Neural crest cell (in vitro differentiated cells): ENCODE data around the gene ARMC5. TPM values are rescaled to one million over a fixed set of nuclear protein-coding genes. Genes with fewer than 3 reads are reported as not detected.

Experiments
- DNase-seq: peaks from one replicate; pipeline ENCODE4 v3.0.0; 2021; ENCODE audit warnings: low read depth, mixed read lengths, low spot score
- H3K27ac Mint-ChIP-seq: one replicate; pipeline ENCODE4 v1.8.0; 2021; ENCODE audit warnings: mild to moderate bottlenecking, mixed read lengths; ENCODE audit not compliant: unreplicated experiment
- H3K27me3 Mint-ChIP-seq: 2 replicates; pipeline ENCODE4 v1.8.0; 2021; ENCODE audit warnings: low read depth, mild to moderate bottlenecking, mixed read lengths
- H3K36me3 Mint-ChIP-seq: 2 replicates; pipeline ENCODE4 v1.8.0; 2021; ENCODE audit warnings: low read depth, mild to moderate bottlenecking, mixed read lengths
- H3K4me1 Mint-ChIP-seq: 2 replicates; pipeline ENCODE4 v1.8.0; 2021; ENCODE audit warnings: mixed read lengths
- H3K4me3 Mint-ChIP-seq: one replicate; pipeline ENCODE4 v1.8.0; 2021; ENCODE audit warnings: mild to moderate bottlenecking, mixed read lengths
- H3K9me3 Mint-ChIP-seq: 2 replicates; pipeline ENCODE4 v1.8.0; 2021; ENCODE audit warnings: mixed read lengths
- total RNA-seq: library from RNA; stranded (reverse); gene quantifications from 2 replicates; pipeline ENCODE4 v1.2.1, GENCODE V29; 2021
- TF ChIP-seq, protein P1 (sequence below): fragments of 200-600 bp; sonication (generic); conservative IDR thresholded peaks from 2 replicates; pipeline ENCODE4 v1.5.0; 2021; ENCODE audit warnings: antibody characterized with exemption, mild to moderate bottlenecking

ARMC5 gene
- total RNA-seq, 1 donor from 2014 or later = 12.3 TPM

DNA sequence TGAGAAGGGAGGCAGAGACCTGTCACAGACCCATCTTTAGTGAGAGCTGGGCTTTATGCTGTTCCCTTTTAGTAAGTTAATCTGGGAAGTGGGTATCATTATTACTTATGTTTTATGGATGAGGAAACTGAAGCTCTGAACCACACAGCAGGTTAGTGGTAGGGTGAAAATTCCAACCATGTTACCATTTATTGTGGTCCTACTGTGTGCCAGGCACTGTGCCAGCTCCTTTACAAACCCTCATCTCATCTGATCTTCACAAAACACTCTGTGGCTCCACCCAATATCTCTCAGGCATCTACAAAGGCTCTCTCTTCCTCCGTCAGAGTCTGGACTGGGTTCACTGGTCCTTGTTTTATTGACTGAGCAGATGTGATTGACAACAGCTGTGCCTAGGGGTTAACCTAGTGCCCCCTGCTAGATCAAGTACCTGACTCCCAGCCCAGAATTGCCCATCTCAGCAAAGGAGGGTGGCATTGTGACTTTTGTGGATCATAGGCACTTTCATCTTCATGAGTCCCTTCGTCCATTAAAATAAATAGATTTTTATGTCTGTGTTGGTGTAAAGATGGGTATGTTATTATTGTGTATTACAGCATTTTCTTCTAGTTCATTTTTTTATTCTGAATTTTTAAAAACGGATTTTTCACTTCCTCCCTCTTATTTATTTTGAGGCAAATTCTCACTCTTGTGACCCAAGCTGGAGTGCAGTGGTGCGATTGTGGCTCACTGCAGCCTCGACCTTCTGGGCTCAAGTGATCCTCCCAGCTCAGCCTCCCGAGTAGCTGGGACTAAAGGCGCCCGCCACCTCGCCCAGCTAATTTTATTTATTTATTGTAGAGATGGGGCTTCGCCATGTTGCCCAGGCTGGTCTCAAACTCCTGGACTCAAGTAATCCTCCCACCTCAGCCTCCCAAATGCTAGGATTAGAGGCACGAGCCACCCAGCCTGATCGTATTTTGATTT, 15.8 kb downstream of the ARMC5 start:
- H3K9me3 Mint-ChIP-seq = no peaks in the 10 kb centered on the region
- TF ChIP-seq, protein P1, sequence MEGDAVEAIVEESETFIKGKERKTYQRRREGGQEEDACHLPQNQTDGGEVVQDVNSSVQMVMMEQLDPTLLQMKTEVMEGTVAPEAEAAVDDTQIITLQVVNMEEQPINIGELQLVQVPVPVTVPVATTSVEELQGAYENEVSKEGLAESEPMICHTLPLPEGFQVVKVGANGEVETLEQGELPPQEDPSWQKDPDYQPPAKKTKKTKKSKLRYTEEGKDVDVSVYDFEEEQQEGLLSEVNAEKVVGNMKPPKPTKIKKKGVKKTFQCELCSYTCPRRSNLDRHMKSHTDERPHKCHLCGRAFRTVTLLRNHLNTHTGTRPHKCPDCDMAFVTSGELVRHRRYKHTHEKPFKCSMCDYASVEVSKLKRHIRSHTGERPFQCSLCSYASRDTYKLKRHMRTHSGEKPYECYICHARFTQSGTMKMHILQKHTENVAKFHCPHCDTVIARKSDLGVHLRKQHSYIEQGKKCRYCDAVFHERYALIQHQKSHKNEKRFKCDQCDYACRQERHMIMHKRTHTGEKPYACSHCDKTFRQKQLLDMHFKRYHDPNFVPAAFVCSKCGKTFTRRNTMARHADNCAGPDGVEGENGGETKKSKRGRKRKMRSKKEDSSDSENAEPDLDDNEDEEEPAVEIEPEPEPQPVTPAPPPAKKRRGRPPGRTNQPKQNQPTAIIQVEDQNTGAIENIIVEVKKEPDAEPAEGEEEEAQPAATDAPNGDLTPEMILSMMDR = no peak
- DNase-seq = no peak
- no peaks in the 10 kb centered on the region for H3K36me3 Mint-ChIP-seq
- peaks cover 29% of the 10 kb centered on the region for H3K4me1 Mint-ChIP-seq
- H3K27ac Mint-ChIP-seq = no peak overlapping the region
- peaks cover 84% of the 10 kb centered on the region for H3K27me3 Mint-ChIP-seq
- H3K4me3 Mint-ChIP-seq = peak overlapping the region; percentile 77

DNA sequence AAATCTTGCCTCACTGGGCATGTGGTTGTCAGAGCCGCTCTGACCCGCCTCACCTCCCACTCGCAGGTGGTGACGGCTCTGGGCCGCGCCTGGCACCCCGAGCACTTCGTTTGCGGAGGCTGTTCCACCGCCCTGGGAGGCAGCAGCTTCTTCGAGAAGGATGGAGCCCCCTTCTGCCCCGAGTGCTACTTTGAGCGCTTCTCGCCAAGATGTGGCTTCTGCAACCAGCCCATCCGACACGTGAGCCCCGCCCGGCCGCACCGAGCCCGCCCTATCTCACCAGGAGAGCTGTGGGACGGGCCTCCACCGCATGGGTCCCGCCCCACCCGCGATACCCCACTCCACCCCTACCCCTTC, 16.6 kb downstream of the ARMC5 start:
- H3K4me3 Mint-ChIP-seq = peak overlapping the region; percentile 77
- DNase-seq = no peak
- H3K4me1 Mint-ChIP-seq = peaks cover 29% of the 10 kb centered on the region
- no peaks in the 10 kb centered on the region for H3K9me3 Mint-ChIP-seq
- no peaks in the 10 kb centered on the region for H3K36me3 Mint-ChIP-seq
- H3K27ac Mint-ChIP-seq = no peak overlapping the region
- peaks cover 92% of the 10 kb centered on the region for H3K27me3 Mint-ChIP-seq
- TF ChIP-seq, protein P1 = no peak

DNA sequence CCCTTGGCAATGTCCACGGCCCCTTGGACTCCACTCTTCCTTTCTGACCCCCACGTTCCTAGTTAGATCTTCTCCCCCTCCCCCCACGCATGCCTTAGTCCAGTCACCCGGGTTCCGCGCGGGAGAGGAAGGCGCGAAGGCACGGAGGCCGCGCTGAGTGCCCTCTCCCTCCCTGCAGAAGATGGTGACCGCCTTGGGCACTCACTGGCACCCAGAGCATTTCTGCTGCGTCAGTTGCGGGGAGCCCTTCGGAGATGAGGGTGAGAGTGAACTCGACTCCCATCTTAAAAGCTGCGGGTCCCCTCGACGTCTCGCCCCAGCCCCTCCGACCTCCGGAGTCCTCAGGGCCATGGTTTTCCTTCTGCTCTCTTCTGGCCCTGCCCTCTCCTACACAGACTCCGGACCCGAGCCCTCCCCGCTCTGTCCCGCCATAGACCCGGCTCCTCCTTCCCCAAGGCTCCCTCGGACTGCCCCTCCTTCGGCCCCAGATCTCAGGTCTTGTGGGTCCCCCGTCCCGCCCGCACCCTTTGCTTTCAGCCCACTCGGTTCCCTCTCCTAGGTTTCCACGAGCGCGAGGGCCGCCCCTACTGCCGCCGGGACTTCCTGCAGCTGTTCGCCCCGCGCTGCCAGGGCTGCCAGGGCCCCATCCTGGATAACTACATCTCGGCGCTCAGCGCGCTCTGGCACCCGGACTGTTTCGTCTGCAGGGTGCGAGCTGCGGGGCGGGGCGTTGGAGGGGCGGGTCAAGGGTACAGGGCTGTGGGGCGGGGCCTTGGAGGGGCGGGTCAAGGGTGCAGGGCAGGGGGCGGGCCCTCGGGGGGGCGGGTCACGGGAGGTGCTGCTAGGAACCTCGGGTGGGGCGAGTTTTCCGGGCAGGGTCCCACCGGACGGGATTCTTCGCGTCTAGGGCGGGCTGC, 17.3 kb downstream of the ARMC5 start:
- Mint-ChIP-seq H3K27ac (no peak overlapping the region), H3K36me3 (no peaks in the 10 kb centered on the region), H3K4me3 (peak overlapping the region; percentile 77), H3K27me3 (peaks cover 92% of the 10 kb centered on the region), H3K9me3 (no peaks in the 10 kb centered on the region), H3K4me1 (peaks cover 23% of the 10 kb centered on the region)
- DNase-seq = no peak
- TF ChIP-seq, protein P1 = no peak

DNA sequence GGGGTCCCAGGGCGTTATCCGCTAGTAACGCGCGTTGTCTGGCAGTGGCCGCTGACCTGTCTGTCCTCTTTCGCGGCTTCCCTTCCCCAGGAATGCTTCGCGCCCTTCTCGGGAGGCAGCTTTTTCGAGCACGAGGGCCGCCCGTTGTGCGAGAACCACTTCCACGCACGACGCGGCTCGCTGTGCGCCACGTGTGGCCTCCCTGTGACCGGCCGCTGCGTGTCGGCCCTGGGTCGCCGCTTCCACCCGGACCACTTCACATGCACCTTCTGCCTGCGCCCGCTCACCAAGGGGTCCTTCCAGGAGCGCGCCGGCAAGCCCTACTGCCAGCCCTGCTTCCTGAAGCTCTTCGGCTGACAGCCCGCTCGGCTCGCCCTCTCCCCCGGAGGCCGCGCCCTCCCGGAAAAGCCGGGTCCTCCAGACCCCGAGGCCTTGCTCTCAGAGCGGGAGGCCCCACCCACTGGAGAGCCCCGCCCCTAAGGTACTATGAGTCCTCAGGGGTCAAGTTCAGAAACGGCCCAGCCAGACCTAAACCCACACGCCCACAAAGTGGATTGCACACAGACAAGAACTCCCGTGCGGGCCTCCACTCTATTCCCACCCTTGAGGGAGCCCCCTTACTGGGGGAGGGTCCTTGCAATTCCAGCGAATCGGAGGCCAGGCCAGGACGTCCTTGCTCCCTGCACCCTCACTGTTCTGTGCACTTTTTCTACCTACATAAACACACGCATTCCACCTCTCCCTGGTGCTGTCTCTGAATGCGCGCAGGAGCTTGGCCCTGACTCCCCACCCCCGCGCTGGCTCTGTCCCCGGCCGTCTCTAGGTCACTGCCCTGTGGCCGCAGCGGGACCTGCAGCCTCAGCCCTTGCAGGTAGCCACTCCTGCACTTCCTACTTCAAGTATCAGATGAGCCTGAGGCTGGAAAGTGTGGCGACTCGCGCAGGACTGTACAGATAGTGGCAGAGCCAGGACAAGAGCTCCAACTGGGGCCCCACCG, 18.2 kb downstream of the ARMC5 start:
- H3K4me1 Mint-ChIP-seq = peaks cover 18% of the 10 kb centered on the region

More for the DNA sequence above, 18.2 kb downstream of the ARMC5 start:
- no peaks in the 10 kb centered on the region for H3K36me3 Mint-ChIP-seq
- no peaks in the 10 kb centered on the region for H3K9me3 Mint-ChIP-seq
- peak; percentile 48 for DNase-seq
- TF ChIP-seq, protein P1 = peak; percentile 50
- no peak overlapping the region for H3K27ac Mint-ChIP-seq
- peak overlapping the region; percentile 74 for H3K4me3 Mint-ChIP-seq
- H3K27me3 Mint-ChIP-seq = peaks cover 94% of the 10 kb centered on the region
